OCI-LY3 (cell line): ENCODE measurements around the gene P2RX6.

Experiments
- CTCF ChIP-seq: fragments of 200-600, 300-600 bp; sonication (generic); IDR thresholded peaks from 2 replicates; pipeline ENCODE4 v1.5.1; 2014; ENCODE audit warnings: antibody characterized with exemption, low read length, low read depth
- EZH2phosphoT487 ChIP-seq: fragments of 200-600 bp; shearing (Covaris generic); IDR thresholded peaks from 2 replicates; pipeline ENCODE4 v1.6.1; 2018; ENCODE audit warnings: antibody characterized with exemption, mixed run types, low read depth

DNA sequence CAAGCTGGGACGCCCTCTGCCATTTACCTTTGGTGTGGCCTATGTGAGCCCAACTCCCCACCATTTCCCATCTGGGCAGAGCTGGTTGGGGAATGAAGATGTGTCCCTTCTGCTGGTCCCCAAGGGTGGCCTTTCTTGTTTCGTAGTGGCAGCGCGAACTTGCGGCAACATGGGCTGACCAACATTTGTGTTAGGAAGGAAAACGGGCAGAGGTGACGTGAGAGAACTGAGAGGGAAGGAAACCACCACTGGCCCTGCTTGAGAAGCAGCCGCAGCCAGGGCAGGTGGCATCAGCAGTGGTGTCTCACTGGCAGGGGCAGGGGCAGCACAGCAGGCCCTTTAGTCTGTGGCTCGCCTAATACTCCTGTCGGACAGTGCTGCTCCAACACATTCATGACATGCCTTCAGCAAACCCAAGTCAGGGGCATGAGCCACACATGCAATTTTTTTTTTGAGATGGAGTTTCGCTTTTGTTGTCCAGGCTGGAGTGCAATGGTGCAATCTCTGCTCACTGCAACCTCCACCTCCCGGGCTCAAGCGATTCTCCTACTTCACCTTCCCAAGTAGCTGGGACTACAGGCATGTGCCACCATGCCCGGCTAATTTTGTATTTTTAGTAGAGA is 60.7 kb downstream of the P2RX6 start:
- TF ChIP-seq CTCF (no peak), EZH2phosphoT487 (no peak)
